ENCODE results near the gene CNKSR3. TPM values are rescaled to one million over a fixed set of nuclear protein-coding genes. Genes with fewer than 3 reads are reported as not detected.

CNKSR3 gene
- polyA plus RNA-seq, 3 donors: not detected

DNA sequence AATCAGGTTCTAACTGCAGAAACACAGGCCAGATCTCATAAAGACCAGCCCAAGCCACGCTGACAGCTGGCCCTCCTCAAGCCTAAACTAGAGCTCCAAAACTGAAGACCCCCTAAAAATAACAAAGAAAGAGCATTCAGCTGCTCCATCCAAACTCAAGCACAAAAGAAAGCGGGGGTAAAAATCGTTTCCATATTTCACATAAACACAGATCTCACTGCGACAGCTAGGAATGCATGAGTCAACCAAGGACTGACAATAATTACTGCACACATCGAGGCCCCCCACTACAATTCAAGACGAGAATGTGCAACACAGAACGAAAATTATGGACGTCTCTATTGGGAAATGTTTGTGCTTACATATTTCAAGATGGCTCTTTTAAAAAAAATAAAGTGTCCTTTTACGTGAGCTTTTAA, 31.1 kb downstream of the CNKSR3 start:
- H3K4me1 Mint-ChIP-seq: peaks cover 9% of the 10 kb centered on the region
- H3K79me2 ChIP-seq (ENCODE audit: insufficient read depth, low read length): no peaks in the 10 kb centered on the region
- no peak overlapping the region for H3K9ac ChIP-seq (ENCODE audit: insufficient read depth, low read length, poor library complexity, severe bottlenecking)
- H2AFZ ChIP-seq (ENCODE audit: insufficient read depth, low read depth, low read length, poor library complexity, severe bottlenecking): no peak overlapping the region
- no peaks in the 10 kb centered on the region for H3K9me3 ChIP-seq (replicated peaks in 1 of 2; ENCODE audit: control insufficient read depth in 1 of 2, insufficient read depth in 1 of 2, low read length in 2 of 2)
- H3K27ac ChIP-seq (ENCODE audit: low read depth in 1 of 2, low read length in 2 of 2): no peak overlapping the region
- H3K4me3 ChIP-seq (replicated peaks in 1 of 3; ENCODE audit: low read depth in 2 of 3, low read length in 3 of 3): no peak overlapping the region
- no peaks in the 10 kb centered on the region for H3K27me3 ChIP-seq (ENCODE audit: control insufficient read depth in 2 of 2, insufficient read depth in 2 of 2, low read length in 2 of 2)
- peak overlapping the region in 1 of 7 donors; percentile 30 for H3K27ac Mint-ChIP-seq
- DNase-seq: no peak
- H3K27me3 Mint-ChIP-seq (ENCODE audit: low read depth in 3 of 3): peaks cover 0 to 2% (median 0%) of the 10 kb centered on the region in 3 donors
- H3K36me3 Mint-ChIP-seq: no peaks in the 10 kb centered on the region
- H3K4me1 ChIP-seq (ENCODE audit: control insufficient read depth in 1 of 2, insufficient read depth in 2 of 2, low read length in 2 of 2): no peaks in the 10 kb centered on the region
- TF ChIP-seq, protein P1, sequence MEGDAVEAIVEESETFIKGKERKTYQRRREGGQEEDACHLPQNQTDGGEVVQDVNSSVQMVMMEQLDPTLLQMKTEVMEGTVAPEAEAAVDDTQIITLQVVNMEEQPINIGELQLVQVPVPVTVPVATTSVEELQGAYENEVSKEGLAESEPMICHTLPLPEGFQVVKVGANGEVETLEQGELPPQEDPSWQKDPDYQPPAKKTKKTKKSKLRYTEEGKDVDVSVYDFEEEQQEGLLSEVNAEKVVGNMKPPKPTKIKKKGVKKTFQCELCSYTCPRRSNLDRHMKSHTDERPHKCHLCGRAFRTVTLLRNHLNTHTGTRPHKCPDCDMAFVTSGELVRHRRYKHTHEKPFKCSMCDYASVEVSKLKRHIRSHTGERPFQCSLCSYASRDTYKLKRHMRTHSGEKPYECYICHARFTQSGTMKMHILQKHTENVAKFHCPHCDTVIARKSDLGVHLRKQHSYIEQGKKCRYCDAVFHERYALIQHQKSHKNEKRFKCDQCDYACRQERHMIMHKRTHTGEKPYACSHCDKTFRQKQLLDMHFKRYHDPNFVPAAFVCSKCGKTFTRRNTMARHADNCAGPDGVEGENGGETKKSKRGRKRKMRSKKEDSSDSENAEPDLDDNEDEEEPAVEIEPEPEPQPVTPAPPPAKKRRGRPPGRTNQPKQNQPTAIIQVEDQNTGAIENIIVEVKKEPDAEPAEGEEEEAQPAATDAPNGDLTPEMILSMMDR (IDR thresholded peaks at IDR 0.05): no peak
- no peaks in the 10 kb centered on the region for H4K20me1 ChIP-seq (ENCODE audit: insufficient read depth, low read length)
- no peak overlapping the region for H3K4me3 Mint-ChIP-seq
- 100% methylated on average over 1 of the region's 9 CpGs for WGBS (ENCODE audit: insufficient coverage)
- no peaks in the 10 kb centered on the region for H3K36me3 ChIP-seq (replicated peaks in 1 of 2; ENCODE audit: control insufficient read depth in 1 of 2, insufficient read depth in 2 of 2, low read length in 2 of 2)
- no peak overlapping the region for H3K4me2 ChIP-seq (replicated peaks; ENCODE audit: extremely low read depth, low read length, poor library complexity, severe bottlenecking)
- intact Hi-C loops (cut with micrococcal nuclease): no loop called here
- no peaks in the 10 kb centered on the region for H3K9me3 Mint-ChIP-seq

DNA sequence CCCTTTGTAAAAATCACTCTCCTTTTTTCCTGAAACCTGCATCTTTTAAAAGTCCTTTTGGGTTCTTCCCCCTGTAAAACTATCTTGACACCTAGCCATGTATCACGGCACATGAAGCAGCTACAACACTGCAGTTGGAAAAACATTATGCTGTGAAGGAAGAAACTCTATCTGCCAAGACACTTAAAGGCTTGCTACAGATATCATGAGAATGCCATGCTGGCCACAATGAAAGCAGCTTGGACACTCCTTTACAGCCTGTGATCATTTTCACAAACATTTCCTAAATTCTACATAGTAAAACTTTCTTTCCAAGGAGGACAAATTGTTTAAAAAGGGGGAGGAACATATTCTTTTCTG, 31.8 kb downstream of the CNKSR3 start:
- Histone ChIP-seq H4K20me1 (ENCODE audit: insufficient read depth, low read length) (no peaks in the 10 kb centered on the region), H3K79me2 (ENCODE audit: insufficient read depth, low read length) (no peaks in the 10 kb centered on the region), H3K27ac (ENCODE audit: low read depth in 1 of 2, low read length in 2 of 2) (no peak overlapping the region), H3K9ac (ENCODE audit: insufficient read depth, low read length, poor library complexity, severe bottlenecking) (no peak overlapping the region), H3K27me3 (ENCODE audit: control insufficient read depth in 2 of 2, insufficient read depth in 2 of 2, low read length in 2 of 2) (no peaks in the 10 kb centered on the region), H3K4me2 (replicated peaks; ENCODE audit: extremely low read depth, low read length, poor library complexity, severe bottlenecking) (no peak overlapping the region), H3K9me3 (replicated peaks in 1 of 2; ENCODE audit: control insufficient read depth in 1 of 2, insufficient read depth in 1 of 2, low read length in 2 of 2) (no peaks in the 10 kb centered on the region), H3K36me3 (replicated peaks in 1 of 2; ENCODE audit: control insufficient read depth in 1 of 2, insufficient read depth in 2 of 2, low read length in 2 of 2) (no peaks in the 10 kb centered on the region), H3K4me3 (replicated peaks in 1 of 3; ENCODE audit: low read depth in 2 of 3, low read length in 3 of 3) (no peak overlapping the region), H3K4me1 (ENCODE audit: control insufficient read depth in 1 of 2, insufficient read depth in 2 of 2, low read length in 2 of 2) (no peaks in the 10 kb centered on the region), H2AFZ (ENCODE audit: insufficient read depth, low read depth, low read length, poor library complexity, severe bottlenecking) (no peak overlapping the region)
- TF ChIP-seq, protein P1 (IDR thresholded peaks at IDR 0.05): no peak
- Mint-ChIP-seq H3K27me3 (ENCODE audit: low read depth in 3 of 3) (peaks cover 0 to 2% (median 0%) of the 10 kb centered on the region in 3 donors), H3K9me3 (no peaks in the 10 kb centered on the region), H3K4me3 (no peak overlapping the region), H3K36me3 (no peaks in the 10 kb centered on the region), H3K27ac (no peak overlapping the region), H3K4me1 (peaks cover 9% of the 10 kb centered on the region)
- no peak for DNase-seq
- no CpG with 5 or more reads among the region's 1 CpG for WGBS (ENCODE audit: insufficient coverage)
- intact Hi-C loops (cut with micrococcal nuclease): no loop called here

Measured in CD14-positive monocyte (primary cell).